K562 (cell line): Measurements from ENCODE around the gene UTP4. TPM values are rescaled to one million over a fixed set of nuclear protein-coding genes. Genes with fewer than 3 reads are reported as not detected.

Experiments
- ARID1B ChIP-seq: fragments of 450-650 bp; IDR thresholded peaks from 2 replicates; pipeline ENCODE4 v1.6.1; 2016; ENCODE audit warnings: antibody characterized with exemption, mild to moderate bottlenecking, inconsistent platforms
- CCNT2 ChIP-seq: IDR thresholded peaks from 2 replicates; pipeline ENCODE4 v1.6.1; 2011; ENCODE audit warnings: borderline replicate concordance, low read depth, mild to moderate bottlenecking, moderate library complexity, mixed read lengths, low read length; ENCODE audit not compliant: insufficient read length; ENCODE audit errors: extremely low read depth
- ETV5 ChIP-seq: sonication (generic); formaldehyde crosslinking; IDR thresholded peaks from 2 replicates; pipeline ENCODE4 v1.4.0; 2020; ENCODE audit warnings: low read depth, mild to moderate bottlenecking, missing genetic modification reagents
- GABPA ChIP-seq: fragments of 200-800 bp; sonication (Bioruptor generic); conservative IDR thresholded peaks from 2 replicates; pipeline ENCODE4 v1.6.1; 2016; ENCODE audit warnings: low read depth, missing genetic modification characterization, missing compliant biosample characterization
- HDAC2 ChIP-seq: fragments of 450-650 bp; IDR thresholded peaks from 2 replicates; pipeline ENCODE4 v1.6.1; 2016; ENCODE audit warnings: mild to moderate bottlenecking
- HNRNPH1 ChIP-seq: fragments of 200-400 bp; formaldehyde crosslinking; optimal IDR thresholded peaks from 2 replicates; pipeline ENCODE3; 2017; ENCODE audit warnings: low read depth, mild to moderate bottlenecking, low read length, moderate library complexity
- RBBP5 ChIP-seq: fragments of 200-600 bp; sonication (generic); IDR thresholded peaks from 2 replicates; pipeline ENCODE4 v1.6.1; 2012; ENCODE audit warnings: borderline replicate concordance, mild to moderate bottlenecking, low read length, control low read depth, inconsistent platforms; ENCODE audit not compliant: insufficient read depth, poor library complexity, severe bottlenecking
- TAF9B ChIP-seq: fragments of 450-650 bp; IDR thresholded peaks from 2 replicates; pipeline ENCODE4 v1.6.1; 2018; ENCODE audit warnings: mild to moderate bottlenecking; ENCODE audit not compliant: partially characterized antibody
- ZFP30 ChIP-seq: fragments of 250-450 bp; sonication (Bioruptor Pico); IDR thresholded peaks from 2 replicates; pipeline ENCODE4 v1.8.0; 2022; ENCODE audit warnings: moderate library complexity, mild to moderate bottlenecking, inconsistent platforms, borderline replicate concordance
- polyA plus RNA-seq, 8 experiments: library from polyadenylated mRNA; depleted of rRNA in 4 of 8; stranded (reverse) in 5 of 8; unstranded in 3 of 8; fragments of >200 nt; fragmentation: Nextera tagmentation in 2 of 8; fragmentation: Illumina TruSeq in 1 of 8; extraction: Ambion mirVana in 2 of 8; extraction: Trizol in 1 of 8; gene quantifications; 2 replicates each; pipeline versions ENCODE4 v1.2.1 to v1.2.3, GENCODE V29; 2011 to 2014; ENCODE audit warnings: inconsistent platforms in 1 of 8, missing spikeins in 1 of 8
- total RNA-seq, 7 experiments: library from RNA; depleted of rRNA in 6 of 7; stranded (reverse); fragments of >200 nt in 6 of 7; fragmentation: Illumina TruSeq in 2 of 7; extraction: Trizol in 2 of 7; gene quantifications; 2 replicates each; pipeline versions ENCODE4 v1.2.1 to v1.2.3, GENCODE V29; 2011 to 2021; ENCODE audit warnings: low replicate concordance in 1 of 7
- TF ChIP-seq, protein P1 (sequence below), 2 experiments: fragments of 450-650 bp; formaldehyde crosslinking in 1 of 2; IDR thresholded peaks; 2 replicates each; pipeline versions ENCODE4 v1.4.0 to v1.6.1; 2014 to 2020; ENCODE audit warnings: mild to moderate bottlenecking in 2 of 2, borderline replicate concordance in 1 of 2, low read depth in 1 of 2
- TF ChIP-seq, protein P2 (sequence below), 2 experiments: fragments of 450-650 bp; conservative IDR thresholded peaks; 2 replicates each; pipeline ENCODE4 v1.6.1; 2017; ENCODE audit warnings: mild to moderate bottlenecking in 2 of 2, moderate library complexity in 2 of 2
- TF ChIP-seq, protein P3 (sequence below), 2 experiments: fragments of 450-650 bp; IDR thresholded peaks; 2 replicates each; pipeline ENCODE4 v1.6.1; 2016

UTP4 gene
- total and polyA plus RNA-seq, 9 of the 15 experiments (the other 6 are each of a cell fraction or from before 2014, with no cell fraction given) = 46.1 to 203 (median 145) TPM

DNA sequence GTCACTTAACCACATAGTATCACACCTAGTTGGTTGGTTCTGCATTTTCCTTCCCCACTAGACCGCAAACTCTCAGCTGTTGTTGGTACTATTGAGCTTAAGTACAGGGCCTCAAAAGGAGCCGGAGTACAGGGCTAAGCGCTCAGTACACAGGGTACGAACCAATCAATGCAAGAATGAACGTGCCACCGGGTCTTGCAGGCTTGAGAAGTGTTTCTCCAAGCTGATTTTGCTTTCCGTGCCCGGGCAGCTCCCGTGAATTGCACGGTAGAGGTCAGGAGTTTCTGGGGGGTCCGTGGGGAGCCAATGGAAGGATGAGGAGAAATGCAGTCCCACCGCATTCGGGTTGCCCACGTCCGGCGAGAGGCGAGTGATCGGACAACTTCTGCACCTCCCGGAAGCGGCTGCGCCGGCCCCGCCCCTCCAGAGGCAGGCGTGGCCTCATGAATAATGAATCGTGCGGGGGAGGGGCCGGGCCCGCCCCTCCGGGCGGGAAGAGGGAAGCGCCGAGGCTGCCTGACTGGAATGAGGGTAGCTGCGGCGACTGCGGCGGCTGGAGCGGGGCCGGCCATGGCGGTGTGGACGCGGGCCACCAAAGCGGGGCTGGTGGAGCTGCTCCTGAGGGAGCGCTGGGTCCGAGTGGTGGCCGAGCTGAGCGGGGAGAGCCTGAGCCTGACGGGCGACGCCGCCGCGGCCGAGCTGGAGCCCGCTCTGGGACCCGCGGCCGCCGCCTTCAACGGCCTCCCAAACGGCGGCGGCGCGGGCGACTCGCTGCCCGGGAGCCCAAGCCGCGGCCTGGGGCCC lies 54.4 kb downstream of the UTP4 start, which contains the start of gene SNTB2 (continued):
- TF ChIP-seq, protein P1, sequence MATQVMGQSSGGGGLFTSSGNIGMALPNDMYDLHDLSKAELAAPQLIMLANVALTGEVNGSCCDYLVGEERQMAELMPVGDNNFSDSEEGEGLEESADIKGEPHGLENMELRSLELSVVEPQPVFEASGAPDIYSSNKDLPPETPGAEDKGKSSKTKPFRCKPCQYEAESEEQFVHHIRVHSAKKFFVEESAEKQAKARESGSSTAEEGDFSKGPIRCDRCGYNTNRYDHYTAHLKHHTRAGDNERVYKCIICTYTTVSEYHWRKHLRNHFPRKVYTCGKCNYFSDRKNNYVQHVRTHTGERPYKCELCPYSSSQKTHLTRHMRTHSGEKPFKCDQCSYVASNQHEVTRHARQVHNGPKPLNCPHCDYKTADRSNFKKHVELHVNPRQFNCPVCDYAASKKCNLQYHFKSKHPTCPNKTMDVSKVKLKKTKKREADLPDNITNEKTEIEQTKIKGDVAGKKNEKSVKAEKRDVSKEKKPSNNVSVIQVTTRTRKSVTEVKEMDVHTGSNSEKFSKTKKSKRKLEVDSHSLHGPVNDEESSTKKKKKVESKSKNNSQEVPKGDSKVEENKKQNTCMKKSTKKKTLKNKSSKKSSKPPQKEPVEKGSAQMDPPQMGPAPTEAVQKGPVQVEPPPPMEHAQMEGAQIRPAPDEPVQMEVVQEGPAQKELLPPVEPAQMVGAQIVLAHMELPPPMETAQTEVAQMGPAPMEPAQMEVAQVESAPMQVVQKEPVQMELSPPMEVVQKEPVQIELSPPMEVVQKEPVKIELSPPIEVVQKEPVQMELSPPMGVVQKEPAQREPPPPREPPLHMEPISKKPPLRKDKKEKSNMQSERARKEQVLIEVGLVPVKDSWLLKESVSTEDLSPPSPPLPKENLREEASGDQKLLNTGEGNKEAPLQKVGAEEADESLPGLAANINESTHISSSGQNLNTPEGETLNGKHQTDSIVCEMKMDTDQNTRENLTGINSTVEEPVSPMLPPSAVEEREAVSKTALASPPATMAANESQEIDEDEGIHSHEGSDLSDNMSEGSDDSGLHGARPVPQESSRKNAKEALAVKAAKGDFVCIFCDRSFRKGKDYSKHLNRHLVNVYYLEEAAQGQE (IDR thresholded peaks at IDR 0.05; ENCODE audit: borderline replicate concordance) = no peak; the same call in 1 of the 2 replicates
- TF ChIP-seq, protein P1 (CRISPR knock-in tag; IDR thresholded peaks at IDR 0.05; ENCODE audit: low read depth) = no peak; the same call in 1 of the 2 replicates
- TF ChIP-seq CCNT2 = peak; percentile 73
- TF ChIP-seq ZFP30 (CRISPR knock-in tag) = no peak
- TF ChIP-seq ETV5 (CRISPR knock-in tag) = peak; percentile 78
- no peak for TF ChIP-seq HNRNPH1
- 0 out of 2 replicates have a peak, but pooled peaks have one; percentile 61 for TF ChIP-seq HDAC2
- TF ChIP-seq, protein P2, sequence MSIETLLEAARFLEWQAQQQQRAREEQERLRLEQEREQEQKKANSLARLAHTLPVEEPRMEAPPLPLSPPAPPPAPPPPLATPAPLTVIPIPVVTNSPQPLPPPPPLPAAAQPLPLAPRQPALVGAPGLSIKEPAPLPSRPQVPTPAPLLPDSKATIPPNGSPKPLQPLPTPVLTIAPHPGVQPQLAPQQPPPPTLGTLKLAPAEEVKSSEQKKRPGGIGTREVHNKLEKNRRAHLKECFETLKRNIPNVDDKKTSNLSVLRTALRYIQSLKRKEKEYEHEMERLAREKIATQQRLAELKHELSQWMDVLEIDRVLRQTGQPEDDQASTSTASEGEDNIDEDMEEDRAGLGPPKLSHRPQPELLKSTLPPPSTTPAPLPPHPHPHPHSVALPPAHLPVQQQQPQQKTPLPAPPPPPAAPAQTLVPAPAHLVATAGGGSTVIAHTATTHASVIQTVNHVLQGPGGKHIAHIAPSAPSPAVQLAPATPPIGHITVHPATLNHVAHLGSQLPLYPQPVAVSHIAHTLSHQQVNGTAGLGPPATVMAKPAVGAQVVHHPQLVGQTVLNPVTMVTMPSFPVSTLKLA (conservative IDR thresholded peaks at IDR 0.05) = peak in 1 of 2 experiments; percentile 64; a peak in 2 of 4 replicates
- peak; percentile 28 for TF ChIP-seq TAF9B
- TF ChIP-seq ARID1B = 0 out of 2 replicates have a peak, but pooled peaks have one; percentile 24
- peak; percentile 81 for TF ChIP-seq GABPA (tag)
- peak; percentile 80 for TF ChIP-seq RBBP5
- TF ChIP-seq, protein P3, sequence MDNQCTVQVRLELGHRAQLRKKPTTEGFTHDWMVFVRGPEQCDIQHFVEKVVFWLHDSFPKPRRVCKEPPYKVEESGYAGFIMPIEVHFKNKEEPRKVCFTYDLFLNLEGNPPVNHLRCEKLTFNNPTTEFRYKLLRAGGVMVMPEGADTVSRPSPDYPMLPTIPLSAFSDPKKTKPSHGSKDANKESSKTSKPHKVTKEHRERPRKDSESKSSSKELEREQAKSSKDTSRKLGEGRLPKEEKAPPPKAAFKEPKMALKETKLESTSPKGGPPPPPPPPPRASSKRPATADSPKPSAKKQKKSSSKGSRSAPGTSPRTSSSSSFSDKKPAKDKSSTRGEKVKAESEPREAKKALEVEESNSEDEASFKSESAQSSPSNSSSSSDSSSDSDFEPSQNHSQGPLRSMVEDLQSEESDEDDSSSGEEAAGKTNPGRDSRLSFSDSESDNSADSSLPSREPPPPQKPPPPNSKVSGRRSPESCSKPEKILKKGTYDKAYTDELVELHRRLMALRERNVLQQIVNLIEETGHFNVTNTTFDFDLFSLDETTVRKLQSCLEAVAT (IDR thresholded peaks at IDR 0.05) = peak in 1 of 2 experiments; percentile 35; a peak in 1 of 4 replicates
